Psoas muscle (tissue), 8 donors: ENCODE measurements around the gene PCDH9. TPM values are rescaled to one million over a fixed set of nuclear protein-coding genes. Genes with fewer than 3 reads are reported as not detected.

Experiments
- ATAC-seq, 4 donors: fragments of 200-7000 bp; cut with Tn5 transposase; one replicate each; pipeline ENCODE4 v1.9.1; 2020; ENCODE audit warnings: moderate library complexity in 3 of 4, mild to moderate bottlenecking in 2 of 4
- DNase-seq, 2 donors: peaks; one replicate each; pipeline ENCODE4 v3.0.0-alpha.2; 2020
- H3K27ac ChIP-seq: fragments of 200-600 bp; one replicate; pipeline ENCODE4 v1.8.0; 2022
- H3K27me3 ChIP-seq, 3 donors: fragments of 200-600 bp in 1 of 3; one replicate each; pipeline versions ENCODE4 v1.6.1 to v1.8.0; 2013 to 2022; ENCODE audit warnings: low read length in 2 of 3, mild to moderate bottlenecking in 2 of 3, moderate library complexity in 1 of 3; ENCODE audit not compliant: insufficient read depth in 3 of 3
- H3K36me3 ChIP-seq, 2 donors: fragments of 200-600 bp in 1 of 2; one replicate each; pipeline versions ENCODE4 v1.6.1 to v1.8.0; 2013 to 2022; ENCODE audit warnings: low read depth in 1 of 2, mild to moderate bottlenecking in 1 of 2, moderate library complexity in 1 of 2; ENCODE audit not compliant: insufficient read depth in 1 of 2
- H3K4me1 ChIP-seq: fragments of 200-600 bp; one replicate; pipeline ENCODE4 v1.8.0; 2022
- H3K4me3 ChIP-seq: fragments of 200-600 bp; one replicate; pipeline ENCODE4 v1.8.0; 2022; ENCODE audit warnings: mild to moderate bottlenecking
- H3K9me3 ChIP-seq: fragments of 200-600 bp; one replicate; pipeline ENCODE4 v1.8.0; 2022
- WGBS, 3 donors: extraction: QIAGEN DNeasy Blood & Tissue Kit; methylation state at CpG; one replicate each; pipeline versions ENCODE4 v1.1.6 to v1.1.7; 2013; 5-methylcytosine and 5-hydroxymethylcytosine counted together
- intact Hi-C, 2 donors: fragments of 100-400 bp; cut with DNase I; formaldehyde crosslinking; loops; one replicate each; pipeline versions ENCODE4 v1.11.0 to v1.14.2; 2022
- polyA plus RNA-seq, 3 donors: library from polyadenylated mRNA; stranded (reverse); fragments of 200-250 nt; gene quantifications; one replicate each; pipeline ENCODE4 v1.2.3, GENCODE V29; 2013
- total RNA-seq, 4 donors: library from RNA; stranded (reverse); fragmentation: NEBNext Ultra II Directional in 2 of 4; extraction: Animal tissue kit (Norgen Biotek cat#: 25700) in 2 of 4; gene quantifications; one replicate each; pipeline versions ENCODE4 v1.2.1 to v1.2.4, GENCODE V29; 2021 to 2023
- TF ChIP-seq, protein P1 (sequence below): fragments of 200-600 bp; IDR thresholded peaks from one replicate; pipeline ENCODE4 v1.8.0; 2022; ENCODE audit warnings: antibody characterized with exemption
- donor health status: healthy with polysubstance abuse.
- donor health status: DM: no; HTN: no; CAD: no; lungs with moderate emphysema.
- donor health status: Bipolar disorder and iron deficiency.
- donor health status: healthy.
- donor health status: DM: yes; HTN: yes; CAD: no.
- donor health status: DM: no; HTN: no; CAD: no.
- donor health status: DM: no; HTN: no; CAD: no.
- donor health status: DM: yes; HTN: yes; CAD: no.

The PCDH9 gene
- total and polyA plus RNA-seq, 7 donors = 0.27 to 4.9 (median 2.1) TPM

- 37 to 51% (median 38%) methylated on average over 10 of the region's 10 CpGs for WGBS, 3 donors
- intact Hi-C loops = no loop called here
- no peak for DNase-seq
These were observed 917.6 kb downstream of the PCDH9 start for GRCh38 chr13:66312312-66313087.

GRCh38 chr13:66305961-66306617 is 924.0 kb downstream of the PCDH9 start:
- no peaks in the 10 kb centered on the region for H3K36me3 ChIP-seq
- H3K4me3 ChIP-seq = no peak overlapping the region
- TF ChIP-seq, protein P1, sequence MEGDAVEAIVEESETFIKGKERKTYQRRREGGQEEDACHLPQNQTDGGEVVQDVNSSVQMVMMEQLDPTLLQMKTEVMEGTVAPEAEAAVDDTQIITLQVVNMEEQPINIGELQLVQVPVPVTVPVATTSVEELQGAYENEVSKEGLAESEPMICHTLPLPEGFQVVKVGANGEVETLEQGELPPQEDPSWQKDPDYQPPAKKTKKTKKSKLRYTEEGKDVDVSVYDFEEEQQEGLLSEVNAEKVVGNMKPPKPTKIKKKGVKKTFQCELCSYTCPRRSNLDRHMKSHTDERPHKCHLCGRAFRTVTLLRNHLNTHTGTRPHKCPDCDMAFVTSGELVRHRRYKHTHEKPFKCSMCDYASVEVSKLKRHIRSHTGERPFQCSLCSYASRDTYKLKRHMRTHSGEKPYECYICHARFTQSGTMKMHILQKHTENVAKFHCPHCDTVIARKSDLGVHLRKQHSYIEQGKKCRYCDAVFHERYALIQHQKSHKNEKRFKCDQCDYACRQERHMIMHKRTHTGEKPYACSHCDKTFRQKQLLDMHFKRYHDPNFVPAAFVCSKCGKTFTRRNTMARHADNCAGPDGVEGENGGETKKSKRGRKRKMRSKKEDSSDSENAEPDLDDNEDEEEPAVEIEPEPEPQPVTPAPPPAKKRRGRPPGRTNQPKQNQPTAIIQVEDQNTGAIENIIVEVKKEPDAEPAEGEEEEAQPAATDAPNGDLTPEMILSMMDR = no peak
- H3K27ac ChIP-seq = no peak overlapping the region
- H3K9me3 ChIP-seq = no peaks in the 10 kb centered on the region
- ATAC-seq = no peak
- DNase-seq = no peak
- H3K27me3 ChIP-seq = no peaks in the 10 kb centered on the region
- no peaks in the 10 kb centered on the region for H3K4me1 ChIP-seq
- 85 to 86% (median 85%) methylated on average over 5 of the region's 5 CpGs for WGBS, 3 donors
- intact Hi-C loops = no loop called here

More at GRCh38 chr13:66312312-66313087, 917.6 kb downstream of the PCDH9 start:
- H3K27me3 ChIP-seq = no peaks in the 10 kb centered on the region
- H3K36me3 ChIP-seq = no peaks in the 10 kb centered on the region
- no peaks in the 10 kb centered on the region for H3K9me3 ChIP-seq
- no peaks in the 10 kb centered on the region for H3K4me1 ChIP-seq
- peak in 1 of 4 donors; percentile 19 for ATAC-seq
- H3K4me3 ChIP-seq = no peak overlapping the region
- H3K27ac ChIP-seq = no peak overlapping the region
- TF ChIP-seq, protein P1 = no peak

- no peak for ATAC-seq
- no peak for DNase-seq
- intact Hi-C loops = no loop called here
These were observed 928.7 kb downstream of the PCDH9 start for GRCh38 chr13:66301482-66301881.

GRCh38 chr13:66301006-66301405 is 929.1 kb downstream of the PCDH9 start:
- H3K4me1 ChIP-seq = no peaks in the 10 kb centered on the region
- TF ChIP-seq, protein P1 = no peak
- no peaks in the 10 kb centered on the region for H3K27me3 ChIP-seq
- H3K9me3 ChIP-seq = no peaks in the 10 kb centered on the region
- H3K4me3 ChIP-seq = no peak overlapping the region
- no peak for DNase-seq
- intact Hi-C loops = no loop called here
- H3K36me3 ChIP-seq = no peaks in the 10 kb centered on the region
- H3K27ac ChIP-seq = no peak overlapping the region
- no peak for ATAC-seq
- WGBS, 3 donors = 41 to 64% (median 45%) methylated on average over 1 of the region's 1 CpG

More at GRCh38 chr13:66301482-66301881, 928.7 kb downstream of the PCDH9 start:
- no peaks in the 10 kb centered on the region for H3K4me1 ChIP-seq
- H3K27ac ChIP-seq = no peak overlapping the region
- H3K9me3 ChIP-seq = no peaks in the 10 kb centered on the region
- TF ChIP-seq, protein P1 = no peak
- H3K27me3 ChIP-seq = no peaks in the 10 kb centered on the region
- no peaks in the 10 kb centered on the region for H3K36me3 ChIP-seq
- H3K4me3 ChIP-seq = no peak overlapping the region
